ENCODE data around the gene RAPGEFL1. TPM values are rescaled to one million over a fixed set of nuclear protein-coding genes. Genes with fewer than 3 reads are reported as not detected.

RAPGEFL1 gene
- total and polyA plus RNA-seq, 7 donors: 0.99 to 85.0 (median 4.3) TPM

- Histone ChIP-seq H3K4me3 (no peak overlapping the region), H3K27me3 (no peaks in the 10 kb centered on the region), H3K36me3 (peaks cover 33 to 96% (median 42%) of the 10 kb centered on the region in 4 donors), H3K27ac (no peak overlapping the region), H3K4me1 (peaks cover 0 to 14% (median 7%) of the 10 kb centered on the region in 4 donors), H3K9me3 (no peaks in the 10 kb centered on the region)
- 79 to 90% methylated on average over 1 of the region's 1 CpG for WGBS, 2 donors
- TF ChIP-seq CTCF (IDR thresholded peaks at IDR 0.05) (no peak), POLR2AphosphoS5 (IDR thresholded peaks at IDR 0.05) (no peak), POLR2A (IDR thresholded peaks at IDR 0.05) (no peak), EP300 (IDR thresholded peaks at IDR 0.05) (no peak)
- no peak for DNase-seq
- intact Hi-C loops (cut with DNase I): loop anchor here (5.0 kb wide), 1 partner anchor 144 kb away; no protein-coding TSS in a partner anchor
These were observed 5.5 kb upstream of the RAPGEFL1 start for GRCh38 chr17:40171750-40172149.

- Histone ChIP-seq H3K4me1 (peaks cover 0 to 23% (median 19%) of the 10 kb centered on the region in 4 donors), H3K36me3 (peaks cover 25 to 81% (median 31%) of the 10 kb centered on the region in 4 donors), H3K4me3 (no peak overlapping the region), H3K27ac (no peak overlapping the region), H3K9me3 (no peaks in the 10 kb centered on the region), H3K27me3 (no peaks in the 10 kb centered on the region)
- intact Hi-C loops (cut with DNase I): loop anchor here (5.0 kb wide), 1 partner anchor 146 kb away; no protein-coding TSS in a partner anchor
- no peak for DNase-seq
- WGBS, 2 donors: 89 to 92% methylated on average over 4 of the region's 4 CpGs
- no peak for TF ChIP-seq CTCF (IDR thresholded peaks at IDR 0.05)
These were observed 4.0 kb upstream of the RAPGEFL1 start for GRCh38 chr17:40173091-40173777.

- DNase-seq: no peak
These were observed 3.5 kb upstream of the RAPGEFL1 start for GRCh38 chr17:40173778-40174135.

GRCh38 chr17:40174514-40174913 lies 2.8 kb upstream of the RAPGEFL1 start:
- TF ChIP-seq POLR2A (IDR thresholded peaks at IDR 0.05) (no peak), POLR2AphosphoS5 (IDR thresholded peaks at IDR 0.05) (no peak), CTCF (IDR thresholded peaks at IDR 0.05) (no peak), EP300 (IDR thresholded peaks at IDR 0.05) (no peak)
- H3K4me3 ChIP-seq: no peak overlapping the region
- intact Hi-C loops (cut with DNase I): loop anchor here (5.0 kb wide), 1 partner anchor 147 kb away; no protein-coding TSS in a partner anchor
- no peak overlapping the region for H3K27ac ChIP-seq
- DNase-seq: no peak
- H3K4me1 ChIP-seq: peaks cover 0 to 20% (median 18%) of the 10 kb centered on the region in 4 donors
- H3K36me3 ChIP-seq: peaks cover 20 to 68% (median 26%) of the 10 kb centered on the region in 4 donors
- H3K27me3 ChIP-seq: no peaks in the 10 kb centered on the region
- H3K9me3 ChIP-seq: no peaks in the 10 kb centered on the region
- 92 to 94% methylated on average over 1 of the region's 1 CpG for WGBS, 2 donors

More at GRCh38 chr17:40173778-40174135, 3.5 kb upstream of the RAPGEFL1 start:
- H3K4me1 ChIP-seq: peaks cover 0 to 20% (median 18%) of the 10 kb centered on the region in 4 donors
- TF ChIP-seq POLR2AphosphoS5 (IDR thresholded peaks at IDR 0.05) (no peak), POLR2A (IDR thresholded peaks at IDR 0.05) (no peak), EP300 (IDR thresholded peaks at IDR 0.05) (no peak), CTCF (IDR thresholded peaks at IDR 0.05) (no peak)
- H3K27ac ChIP-seq: no peak overlapping the region
- peaks cover 24 to 76% (median 30%) of the 10 kb centered on the region in 4 donors for H3K36me3 ChIP-seq
- no peak overlapping the region for H3K4me3 ChIP-seq
- H3K27me3 ChIP-seq: no peaks in the 10 kb centered on the region
- WGBS, 2 donors: 67 to 78% methylated on average over 3 of the region's 3 CpGs
- intact Hi-C loops (cut with DNase I): loop anchor here (5.0 kb wide), 1 partner anchor 146 kb away; no protein-coding TSS in a partner anchor
- no peaks in the 10 kb centered on the region for H3K9me3 ChIP-seq
